ENCODE data around the gene C11orf42.

C11orf42 gene

GRCh38 chr11:6205366-6205765 is at the start of gene C11orf42:
C11orf42 (plus strand) TSS chr11:6205557; CDS start chr11:6205616, 59 bp downstream.
- no peak for DNase-seq

- DNase-seq: no peak
Observed at GRCh38 chr11:6156628-6157359, 48.6 kb upstream of the C11orf42 start.

GRCh38 chr11:6170226-6170625 is 35.1 kb upstream of the C11orf42 start, which contains the start of gene OR52B2:
OR52B2 (minus strand) TSS chr11:6170326; CDS start chr11:6170326, 0 bp downstream.
- DNase-seq: no peak

GRCh38 chr11:6175440-6175839 is 29.9 kb upstream of the C11orf42 start:
- DNase-seq: no peak

- DNase-seq: no peak
Observed at GRCh38 chr11:6191742-6192141, 13.6 kb upstream of the C11orf42 start.

- DNase-seq: no peak
Observed at GRCh38 chr11:6194065-6194581, 11.2 kb upstream of the C11orf42 start.

GRCh38 chr11:6196396-6196795 is 9.0 kb upstream of the C11orf42 start:
- no peak for DNase-seq

- DNase-seq: no peak
Observed at GRCh38 chr11:6197466-6198200, 7.7 kb upstream of the C11orf42 start.

- DNase-seq: no peak
Observed at GRCh38 chr11:6199174-6199810, 6.1 kb upstream of the C11orf42 start, which contains the start of gene OR52W1. OR52W1 (plus strand) TSS chr11:6199224; CDS start chr11:6199224, 0 bp downstream.

GRCh38 chr11:6200975-6201374 is 4.4 kb upstream of the C11orf42 start:
- no peak for DNase-seq

GRCh38 chr11:6201481-6201880 is 3.9 kb upstream of the C11orf42 start:
- DNase-seq: no peak

GRCh38 chr11:6202041-6202440 is 3.3 kb upstream of the C11orf42 start:
- DNase-seq: no peak

- no peak for DNase-seq
Observed at GRCh38 chr11:6203327-6203726, 2.0 kb upstream of the C11orf42 start.

GRCh38 chr11:6204706-6205105 is 651 bp upstream of the C11orf42 start:
- no peak for DNase-seq

- no peak for DNase-seq
Observed at GRCh38 chr11:6206456-6207180, 1.3 kb downstream of the C11orf42 start.

- DNase-seq: no peak
Observed at GRCh38 chr11:6209801-6210200, 4.4 kb downstream of the C11orf42 start.

- DNase-seq: no peak
Observed at GRCh38 chr11:6210274-6210955, 5.1 kb downstream of the C11orf42 start.

GRCh38 chr11:6214530-6214929 is 9.2 kb downstream of the C11orf42 start:
- DNase-seq: no peak

- no peak for DNase-seq
Observed at GRCh38 chr11:6216501-6216900, 11.1 kb downstream of the C11orf42 start.

GRCh38 chr11:6217722-6218121 is 12.4 kb downstream of the C11orf42 start:
- no peak for DNase-seq

- DNase-seq: no peak
Observed at GRCh38 chr11:6219359-6219758, 14.0 kb downstream of the C11orf42 start.

- no peak for DNase-seq
Observed at GRCh38 chr11:6223854-6224253, 18.5 kb downstream of the C11orf42 start.

Measured in midbrain (tissue), 1 donor.